HEK293 (cell line): ENCODE measurements around the gene RRM1.

Experiments
- ZNF558 ChIP-seq: fragments of 450-650 bp; formaldehyde crosslinking; IDR thresholded peaks from 2 replicates; pipeline ENCODE4 v1.5.1; 2016; ENCODE audit warnings: missing biosample characterization, missing genetic modification characterization
- ZNF707 ChIP-seq: fragments of 450-650 bp; formaldehyde crosslinking; IDR thresholded peaks from 2 replicates; pipeline ENCODE4 v1.5.1; 2016; ENCODE audit warnings: missing biosample characterization, missing genetic modification characterization
- TF ChIP-seq, protein P1 (sequence below): fragments of 450-650 bp; formaldehyde crosslinking; IDR thresholded peaks from 2 replicates; pipeline ENCODE4 v1.5.1; 2017; ENCODE audit warnings: missing biosample characterization, missing genetic modification characterization
- TF ChIP-seq, protein P2 (sequence below): fragments of 450-650 bp; formaldehyde crosslinking; IDR thresholded peaks from 2 replicates; pipeline ENCODE4 v1.5.1; 2016; ENCODE audit warnings: missing biosample characterization, missing genetic modification characterization

DNA sequence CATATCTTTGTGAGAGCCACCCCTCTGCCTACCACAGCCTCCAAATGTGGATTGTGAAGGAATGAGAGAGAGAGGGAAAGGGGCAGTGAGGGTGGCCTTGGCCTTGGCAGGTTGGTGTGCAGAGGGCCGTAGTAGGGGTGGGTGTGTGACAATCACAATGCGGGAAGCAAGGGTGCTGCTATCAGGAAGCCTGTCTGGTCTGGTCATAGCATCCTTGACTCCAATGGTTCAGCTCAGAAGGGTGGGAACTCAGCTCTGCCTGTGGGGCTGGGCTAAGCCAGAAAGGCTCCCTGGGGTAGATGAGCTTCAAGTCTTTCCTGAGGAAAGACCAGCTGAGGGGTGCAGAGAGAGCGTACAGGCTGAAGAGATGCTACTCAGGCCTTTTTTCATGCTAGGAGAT is 72.7 kb downstream of the RRM1 start:
- TF ChIP-seq ZNF707 (tag by site-specific recombination) (no peak), ZNF558 (tag by site-specific recombination) (no peak)
- TF ChIP-seq, protein P1, sequence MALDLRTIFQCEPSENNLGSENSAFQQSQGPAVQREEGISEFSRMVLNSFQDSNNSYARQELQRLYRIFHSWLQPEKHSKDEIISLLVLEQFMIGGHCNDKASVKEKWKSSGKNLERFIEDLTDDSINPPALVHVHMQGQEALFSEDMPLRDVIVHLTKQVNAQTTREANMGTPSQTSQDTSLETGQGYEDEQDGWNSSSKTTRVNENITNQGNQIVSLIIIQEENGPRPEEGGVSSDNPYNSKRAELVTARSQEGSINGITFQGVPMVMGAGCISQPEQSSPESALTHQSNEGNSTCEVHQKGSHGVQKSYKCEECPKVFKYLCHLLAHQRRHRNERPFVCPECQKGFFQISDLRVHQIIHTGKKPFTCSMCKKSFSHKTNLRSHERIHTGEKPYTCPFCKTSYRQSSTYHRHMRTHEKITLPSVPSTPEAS (tag by site-specific recombination), result no peak
- TF ChIP-seq, protein P2, sequence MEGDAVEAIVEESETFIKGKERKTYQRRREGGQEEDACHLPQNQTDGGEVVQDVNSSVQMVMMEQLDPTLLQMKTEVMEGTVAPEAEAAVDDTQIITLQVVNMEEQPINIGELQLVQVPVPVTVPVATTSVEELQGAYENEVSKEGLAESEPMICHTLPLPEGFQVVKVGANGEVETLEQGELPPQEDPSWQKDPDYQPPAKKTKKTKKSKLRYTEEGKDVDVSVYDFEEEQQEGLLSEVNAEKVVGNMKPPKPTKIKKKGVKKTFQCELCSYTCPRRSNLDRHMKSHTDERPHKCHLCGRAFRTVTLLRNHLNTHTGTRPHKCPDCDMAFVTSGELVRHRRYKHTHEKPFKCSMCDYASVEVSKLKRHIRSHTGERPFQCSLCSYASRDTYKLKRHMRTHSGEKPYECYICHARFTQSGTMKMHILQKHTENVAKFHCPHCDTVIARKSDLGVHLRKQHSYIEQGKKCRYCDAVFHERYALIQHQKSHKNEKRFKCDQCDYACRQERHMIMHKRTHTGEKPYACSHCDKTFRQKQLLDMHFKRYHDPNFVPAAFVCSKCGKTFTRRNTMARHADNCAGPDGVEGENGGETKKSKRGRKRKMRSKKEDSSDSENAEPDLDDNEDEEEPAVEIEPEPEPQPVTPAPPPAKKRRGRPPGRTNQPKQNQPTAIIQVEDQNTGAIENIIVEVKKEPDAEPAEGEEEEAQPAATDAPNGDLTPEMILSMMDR, result no peak
